NCI-H446 (cell line): ENCODE measurements around the gene HOXA5.
A peak's percentile ranks its signal among the peaks of the same experiment; 100 is the strongest.

Source experiments
- DNase-seq, 2 experiments: peaks; one replicate each; lab custom pipeline; 2025; lab: John Stamatoyannopoulos, UW

HOXA5 gene

GRCh38 chr7:27106901-27107240 is 36.6 kb downstream of the HOXA5 start:
- no peak for DNase-seq

DNA sequence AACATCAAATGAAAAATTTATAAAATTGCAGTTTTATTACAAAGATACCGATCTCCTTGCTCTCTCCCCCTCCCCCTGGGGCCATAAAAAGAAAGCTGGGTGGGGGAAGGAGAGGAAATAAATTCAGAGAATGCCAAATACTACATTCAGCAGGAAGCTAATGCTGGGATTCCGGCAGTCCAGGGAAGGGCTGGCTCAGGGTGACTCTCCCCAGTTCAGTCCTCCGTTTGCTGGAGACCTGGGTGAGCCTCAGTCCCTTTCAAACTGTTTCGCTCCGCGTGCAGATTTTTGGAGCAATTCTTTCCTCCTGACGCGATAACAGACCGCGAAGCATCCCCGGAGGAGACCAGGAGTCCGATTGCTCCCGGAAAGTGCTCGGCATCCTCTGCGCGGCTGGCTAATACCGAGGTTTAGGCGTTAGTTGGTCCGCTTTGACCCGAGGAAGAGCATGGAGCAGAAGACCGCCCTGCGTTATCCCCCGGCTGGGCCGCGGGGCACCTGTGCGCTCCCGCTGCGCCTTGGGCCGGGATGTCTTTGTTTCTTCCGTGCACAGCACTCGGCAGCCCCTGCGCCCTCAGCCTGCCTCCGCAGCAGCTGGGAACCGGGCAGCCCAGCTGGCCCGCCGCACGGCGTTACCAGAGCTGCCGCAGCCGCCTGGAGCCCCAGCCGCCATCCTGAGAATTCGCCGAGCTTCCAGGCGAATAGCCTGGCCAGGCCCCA is 37.1 kb downstream of the HOXA5 start:
- no peak for DNase-seq

GRCh38 chr7:27105301-27106031 is 38.0 kb downstream of the HOXA5 start:
- DNase-seq, result no peak

GRCh38 chr7:27104341-27105058 is 39.0 kb downstream of the HOXA5 start:
- no peak for DNase-seq

DNA sequence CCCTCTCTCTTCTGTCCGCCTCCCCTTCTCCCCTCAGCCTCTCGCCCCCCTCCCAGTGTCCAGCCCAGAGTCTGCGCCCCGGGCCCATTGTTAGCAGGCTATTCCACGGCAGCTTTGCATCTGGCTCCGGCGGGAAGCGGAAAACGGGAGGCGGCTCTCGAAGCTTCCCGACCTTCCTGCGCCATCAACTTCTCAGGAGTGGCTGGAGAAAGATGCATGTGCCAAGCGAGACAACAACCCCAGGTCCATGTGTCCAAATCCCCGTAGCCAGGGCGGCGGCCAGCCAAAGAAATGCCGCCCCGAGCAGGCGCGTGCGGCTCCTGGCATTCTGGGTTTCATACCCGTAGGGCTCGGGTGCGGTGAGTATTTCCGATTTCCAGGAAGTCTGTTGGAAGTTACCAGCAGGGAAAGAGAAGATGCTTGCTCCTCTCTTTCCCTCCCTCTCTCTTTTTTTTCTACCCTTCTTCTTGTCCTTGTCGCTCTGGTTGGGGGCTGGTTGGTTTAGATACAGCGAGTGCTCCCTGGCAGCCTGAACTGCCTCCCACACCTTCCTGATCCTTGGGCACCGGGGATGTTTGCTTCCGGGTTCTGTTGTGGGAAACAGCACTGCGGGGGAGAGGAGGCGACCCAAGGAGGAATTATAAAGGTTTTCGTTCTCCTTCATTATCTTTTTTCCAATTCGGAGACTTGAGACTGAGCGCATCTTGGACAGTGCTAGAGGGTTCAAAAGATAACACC is 39.8 kb downstream of the HOXA5 start:
- DNase-seq, result no peak

DNA sequence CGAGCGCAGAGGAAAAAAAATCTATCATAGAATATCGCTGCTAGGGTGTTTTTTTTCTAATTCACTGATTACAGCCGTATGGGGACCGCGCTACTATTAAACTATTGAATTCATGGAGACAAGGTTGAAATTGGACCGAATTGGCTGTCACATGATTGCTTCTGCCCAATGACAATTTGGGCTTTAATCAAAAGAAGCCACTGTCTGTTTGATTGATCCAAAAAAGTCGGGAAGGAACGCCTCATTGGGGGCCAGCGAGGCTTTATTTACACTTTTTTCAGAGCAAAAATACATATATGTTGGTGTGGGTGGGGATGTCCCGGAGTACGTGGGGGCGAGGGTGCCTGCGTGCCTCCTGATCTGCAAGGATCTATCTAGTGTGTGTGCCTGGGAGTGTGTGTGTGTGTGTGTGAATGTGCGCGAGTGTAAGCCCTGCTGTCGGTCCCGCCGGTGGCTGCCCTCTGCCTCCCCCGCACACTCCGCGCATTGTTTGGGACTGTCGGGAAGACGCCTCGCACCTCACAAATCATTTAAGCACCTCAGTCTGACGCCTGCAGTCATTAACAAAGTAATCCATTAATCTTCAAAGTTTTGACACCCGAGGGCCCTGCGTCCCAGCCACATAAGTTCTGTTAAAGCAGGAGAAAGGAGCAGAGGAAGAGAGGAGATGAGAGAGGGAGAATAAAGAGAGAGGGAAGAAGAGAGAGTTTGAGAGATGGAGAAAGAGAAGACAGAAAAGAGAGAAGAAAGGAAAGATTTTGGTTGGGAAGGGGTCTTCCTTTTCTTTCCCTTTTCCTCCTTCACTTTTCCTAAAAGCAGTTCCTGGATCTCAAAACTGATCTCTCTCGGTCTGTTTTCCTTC is 40.7 kb downstream of the HOXA5 start, which contains the start of gene HOXA2:
HOXA2 (minus strand) TSS at position 103 of the 862 bp plus-strand sequence. CDS start 183 bp downstream, outside the sequence.
- DNase-seq, result no peak

DNA sequence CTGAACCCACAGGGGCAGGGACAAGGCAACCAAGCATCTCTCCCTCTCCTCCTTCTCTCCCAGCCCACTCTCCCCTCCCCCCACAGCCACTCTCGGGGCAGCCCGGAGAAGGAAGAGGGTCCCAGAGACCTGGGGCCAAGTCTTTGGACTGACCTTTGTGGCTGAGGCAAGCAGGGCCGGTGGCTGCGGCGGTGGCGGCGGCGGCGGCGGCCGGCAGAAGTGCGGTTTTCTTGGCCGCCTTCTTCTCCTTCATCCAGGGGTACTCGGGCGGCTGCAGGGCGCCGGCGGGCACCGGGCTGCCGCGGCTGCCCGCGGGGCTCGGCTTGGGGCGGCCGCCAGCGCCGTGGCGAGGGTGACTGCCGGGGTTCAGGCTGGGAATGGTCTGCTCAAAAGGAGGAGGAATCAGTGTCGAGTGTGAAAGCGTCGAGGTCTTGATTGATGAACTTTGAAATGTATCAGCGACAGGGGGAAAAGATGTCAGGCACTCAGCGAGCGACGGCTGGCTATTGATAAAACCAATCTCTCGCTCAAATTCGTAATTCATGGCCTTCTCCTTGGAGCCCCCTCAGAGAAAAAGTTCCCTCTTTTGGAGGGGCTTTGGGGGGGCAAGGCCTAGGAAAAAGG is 41.4 kb downstream of the HOXA5 start:
- DNase-seq, result no peak

DNA sequence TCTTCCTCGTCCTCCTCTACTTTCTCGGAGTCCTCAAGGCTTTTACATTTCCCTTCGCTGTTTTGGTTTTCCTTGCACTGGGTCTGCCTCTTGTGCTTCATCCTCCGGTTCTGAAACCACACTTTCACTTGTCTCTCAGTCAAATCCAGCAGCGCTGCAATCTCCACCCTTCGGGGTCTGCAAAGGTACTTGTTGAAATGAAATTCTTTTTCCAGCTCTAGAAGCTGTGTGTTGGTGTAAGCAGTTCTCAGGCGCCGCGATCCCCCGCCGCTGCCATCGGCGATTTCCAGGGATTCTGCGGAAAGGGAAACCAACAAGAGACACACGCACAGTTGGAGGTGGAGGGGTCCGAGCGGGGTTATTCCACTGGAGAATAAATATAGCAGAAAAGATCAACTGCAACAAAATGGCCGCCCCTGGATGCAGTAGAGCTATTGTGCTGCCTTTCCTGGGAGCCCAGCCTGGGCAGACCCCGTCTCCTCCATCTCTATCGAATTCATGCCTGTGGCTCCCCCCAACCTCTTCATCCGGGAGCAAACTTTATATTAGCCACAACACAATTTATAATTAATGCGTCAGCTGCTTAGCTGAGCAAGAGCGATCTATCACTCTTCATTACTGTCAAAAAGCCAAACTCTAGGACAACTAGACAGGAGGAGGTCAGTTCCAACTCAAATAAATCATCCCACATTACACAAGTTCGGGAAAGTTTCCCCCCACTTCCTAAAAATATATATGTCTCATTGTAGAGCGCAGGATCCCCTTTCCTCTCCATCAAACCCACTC is 42.1 kb downstream of the HOXA5 start:
- no peak for DNase-seq

DNA sequence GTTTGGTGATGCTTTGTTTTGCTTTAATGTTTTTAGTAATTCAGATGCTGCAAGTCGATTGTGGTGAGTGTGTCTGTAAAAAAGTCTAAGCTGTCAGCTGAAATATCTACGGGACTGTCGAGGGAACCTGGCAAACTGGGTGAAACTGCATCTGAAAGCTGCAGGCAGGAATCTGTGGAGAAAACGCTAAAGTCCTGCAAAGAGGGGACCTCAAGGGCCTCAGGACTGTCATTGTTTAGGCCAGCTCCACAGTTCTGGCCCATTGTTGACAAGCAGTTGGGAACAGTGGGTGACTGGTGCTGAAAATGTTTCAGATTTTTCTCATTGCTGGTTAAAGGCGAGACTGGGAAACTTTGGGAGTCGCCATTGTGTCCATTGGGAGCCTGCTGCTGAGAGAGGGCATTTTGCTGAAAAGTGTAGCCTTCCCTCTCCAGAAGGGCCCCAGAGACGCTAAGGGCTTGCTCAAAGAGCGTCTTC is 42.7 kb downstream of the HOXA5 start:
- no peak for DNase-seq

DNA sequence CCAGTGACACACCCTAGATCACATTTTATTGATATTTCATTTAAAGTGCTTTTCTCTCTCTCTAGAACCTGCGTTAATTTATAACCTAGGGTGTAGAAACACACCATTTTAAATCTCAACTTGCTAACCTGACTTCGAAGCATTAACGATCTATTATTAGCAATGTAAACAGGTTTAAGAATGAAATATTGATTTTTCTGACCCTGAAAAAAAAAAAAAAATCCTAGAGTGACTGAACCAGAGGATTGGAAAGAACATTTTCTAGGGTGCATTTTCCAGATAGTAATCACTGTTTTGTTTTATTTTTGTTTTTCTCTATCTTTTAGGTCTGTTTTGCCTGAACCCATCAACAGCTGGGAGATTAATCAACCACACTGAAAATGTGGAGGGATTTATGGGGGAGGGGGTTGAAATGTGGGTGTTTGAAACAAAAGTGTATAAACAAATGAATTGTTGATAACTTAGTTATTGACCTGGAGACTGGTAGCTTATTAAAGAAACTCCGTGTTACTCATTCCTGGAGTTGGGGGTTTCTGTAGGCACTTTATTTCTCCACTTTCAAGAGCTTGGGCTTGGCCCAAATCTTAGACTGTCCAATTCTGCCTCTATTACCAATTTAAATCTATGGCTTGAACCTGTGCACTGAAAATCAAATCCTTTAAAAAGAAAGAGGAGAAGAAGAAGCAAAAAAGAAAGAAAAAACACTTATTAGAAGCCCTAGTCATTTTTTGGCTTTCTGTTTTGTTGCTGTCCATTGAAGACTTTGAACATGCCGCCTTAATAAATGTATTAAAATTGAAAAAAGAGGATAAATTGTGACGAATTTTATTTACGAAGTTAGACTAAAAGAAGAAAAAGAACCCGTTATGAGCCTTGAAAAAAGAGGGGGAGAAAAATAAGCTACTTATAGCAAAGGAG is 43.8 kb downstream of the HOXA5 start:
- DNase-seq, result no peak

GRCh38 chr7:27098578-27099451 is 44.7 kb downstream of the HOXA5 start:
- no peak for DNase-seq

GRCh38 chr7:27097686-27098577 is 45.5 kb downstream of the HOXA5 start:
- no peak for DNase-seq

- peak in 1 of 2 experiments; percentile 26 for DNase-seq
These were observed 46.5 kb downstream of the HOXA5 start for GRCh38 chr7:27096768-27097514.

DNA sequence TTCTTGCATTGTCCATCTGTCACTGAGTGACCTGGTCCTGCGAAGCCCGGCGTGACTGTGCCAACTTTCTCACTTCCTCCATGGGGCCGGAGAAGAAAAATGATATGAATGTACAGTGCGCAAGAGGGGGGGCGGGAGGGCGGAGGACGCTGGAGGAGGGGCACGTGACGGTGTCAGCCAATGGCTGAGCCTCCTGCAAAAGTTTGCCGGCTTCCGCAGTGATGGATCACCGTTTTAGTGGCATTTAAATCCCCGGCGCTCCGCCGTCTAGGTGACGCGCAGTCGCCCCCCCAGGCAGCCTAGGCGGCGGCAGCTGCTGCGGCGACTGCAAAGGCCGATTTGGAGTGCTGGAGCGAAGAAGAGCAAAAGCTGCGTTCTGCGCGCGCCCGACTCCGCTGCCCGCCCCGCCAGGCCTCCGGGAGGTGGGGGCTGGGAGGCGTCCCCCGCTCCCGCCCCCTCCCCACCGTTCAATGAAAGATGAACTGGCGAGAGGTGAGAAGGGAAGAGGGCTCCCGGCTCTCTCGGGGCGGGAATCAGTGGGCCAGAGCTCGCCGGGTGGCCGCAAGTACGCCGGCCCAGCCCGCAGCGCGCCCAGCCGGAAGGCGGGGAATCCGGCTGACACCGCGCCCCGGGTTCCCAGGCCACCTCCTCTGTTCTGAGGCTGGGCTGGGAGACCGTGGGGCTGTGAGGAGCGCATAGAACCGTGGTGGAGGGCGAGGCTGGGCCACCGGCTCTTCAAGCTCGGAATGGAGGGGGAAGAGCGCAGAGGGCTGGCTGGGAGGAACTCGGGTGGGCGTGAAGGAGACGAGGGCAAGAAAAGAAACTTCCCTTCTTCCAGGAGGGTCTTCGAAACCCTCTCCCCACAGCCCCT is 47.3 kb downstream of the HOXA5 start, which contains the start of gene HOXA1:
HOXA1 (minus strand) TSS at position 104 of the 871 bp plus-strand sequence; CDS start at position 16, 88 bp downstream.
- DNase-seq, result peak; percentile 71 to 88
